Mucosa of gallbladder (tissue), 1 donor: Measurements from ENCODE around the gene HEPH. TPM values are rescaled to one million over a fixed set of nuclear protein-coding genes. Genes with fewer than 3 reads are reported as not detected.
"Not testable (repeated sequence)": the region's sequence is repeated elsewhere in the genome, so short reads cannot be mapped to it uniquely, and the experiment has no call there.

Source experiments
- DNase-seq: peaks from one replicate; pipeline ENCODE4 v3.0.0-alpha.2; 2020; ENCODE audit warnings: low spot score
- total RNA-seq: library from RNA; stranded (reverse); gene quantifications from one replicate; pipeline ENCODE4 v1.2.1, GENCODE V29; 2021
- donor health status: DM: no; HTN: no; CAD: no.

Gene HEPH
- total RNA-seq, 1 donor from 2014 or later = 50.8 TPM

GRCh38 chrX:66232296-66232695 lies 68.2 kb downstream of the HEPH start:
- no peak for DNase-seq

GRCh38 chrX:66233209-66233608 lies 69.2 kb downstream of the HEPH start:
- no peak for DNase-seq

GRCh38 chrX:66233904-66234303 lies 69.9 kb downstream of the HEPH start:
- DNase-seq = not testable (repeated sequence)

GRCh38 chrX:66255359-66255967 lies 91.4 kb downstream of the HEPH start:
- DNase-seq = no peak

GRCh38 chrX:66262807-66263206 lies 98.8 kb downstream of the HEPH start:
- DNase-seq = no peak

Other genes with a start within 250 kb of the HEPH start
- 61.5 TPM for gene VSIG4, start 124.2 kb upstream of the HEPH start, total RNA-seq